Transverse colon (tissue), 4 donors: ENCODE data around the gene RBM20.

Experiments
- CTCF ChIP-seq, 5 experiments: fragments of 200-600 bp in 3 of 5; fragments of 450-650 bp in 2 of 5; sonication (generic) in 3 of 5; IDR thresholded peaks; 1 replicate in 2 of 5; 2 replicates in 3 of 5; pipeline ENCODE4 v1.5.1; 2016 to 2017; ENCODE audit warnings: antibody characterized with exemption in 5 of 5, inconsistent platforms in 3 of 5, mild to moderate bottlenecking in 2 of 5, moderate library complexity in 1 of 5
- EP300 ChIP-seq: sonication (generic); formaldehyde crosslinking; IDR thresholded peaks from one replicate; pipeline ENCODE4 v1.6.1; 2017; ENCODE audit warnings: antibody characterized with exemption, low read depth
- POLR2A ChIP-seq: fragments of 450-650 bp; IDR thresholded peaks from one replicate; pipeline ENCODE4 v1.6.1; 2016; ENCODE audit warnings: antibody characterized with exemption, mild to moderate bottlenecking, moderate library complexity
- POLR2AphosphoS5 ChIP-seq, 3 donors: sonication (generic); formaldehyde crosslinking; IDR thresholded peaks; one replicate each; pipeline ENCODE4 v1.6.1; 2016; ENCODE audit warnings: antibody characterized with exemption in 3 of 3

GRCh38 chr10:110777661-110778060 is 133.5 kb downstream of the RBM20 start:
- TF ChIP-seq CTCF (IDR thresholded peaks at IDR 0.05): no peak
- no peak for TF ChIP-seq POLR2AphosphoS5 (IDR thresholded peaks at IDR 0.05)
- TF ChIP-seq POLR2A: no peak
- no peak for TF ChIP-seq EP300
